ENCODE measurements around the gene AKT2. TPM values are rescaled to one million over a fixed set of nuclear protein-coding genes. Genes with fewer than 3 reads are reported as not detected.

AKT2 gene
- polyA plus RNA-seq, 1 donor (not counting 4 experiments of a cell fraction or from before 2014, with no cell fraction given): 108 TPM

- Histone ChIP-seq H3K36me3 (ENCODE audit: control insufficient read depth in 2 of 2, extremely low read depth in 1 of 2, insufficient read depth in 2 of 2, low read length in 2 of 2) (no peaks in the 10 kb centered on the region), H3K4me1 (ENCODE audit: control insufficient read depth, extremely low read depth, insufficient read depth, low read length) (peaks cover 3% of the 10 kb centered on the region), H2AFZ (ENCODE audit: control insufficient read depth, low read length) (no peak overlapping the region), H3K9ac (ENCODE audit: control insufficient read depth, extremely low read depth, insufficient read depth, low read length) (no peak overlapping the region), H3K4me3 (ENCODE audit: control insufficient read depth in 2 of 3, extremely low read depth in 1 of 3, insufficient read depth in 2 of 3, low read depth in 1 of 3, low read length in 3 of 3) (no peak overlapping the region), H3K9me3 (ENCODE audit: control insufficient read depth, low read depth, low read length) (no peaks in the 10 kb centered on the region), H4K20me1 (ENCODE audit: control insufficient read depth, extremely low read depth, insufficient read depth, low read length) (no peaks in the 10 kb centered on the region), H3K27ac (ENCODE audit: control insufficient read depth, insufficient read depth, low read length) (no peak overlapping the region), H3K9me1 (ENCODE audit: control insufficient read depth, extremely low read depth, insufficient read depth, low read length) (no peaks in the 10 kb centered on the region), H3K4me2 (ENCODE audit: control insufficient read depth, extremely low read depth, insufficient read depth, low read depth, low read length) (no peak overlapping the region), H3K27me3 (ENCODE audit: control insufficient read depth, extremely low read depth, insufficient read depth, low read length) (peaks cover 19% of the 10 kb centered on the region), H3K79me2 (ENCODE audit: control insufficient read depth, insufficient read depth, low read length) (no peaks in the 10 kb centered on the region)
- DNase-seq (ENCODE audit: low read depth, low spot score) (no peak), FAIRE-seq (no peak)
- dilution Hi-C loops (cut with MboI; ENCODE audit: extremely low pct_ligation_motif_present, low sequenced_read_pairs): no loop called here
- no peak for TF ChIP-seq EZH2 (IDR thresholded peaks at IDR 0.05; ENCODE audit: low read length)
- TF ChIP-seq CTCF (optimal IDR thresholded peaks at IDR 0.05 in 1 of 3, IDR thresholded peaks at IDR 0.05 in 1 of 3, conservative IDR thresholded peaks at IDR 0.05 in 1 of 3; ENCODE audit: extremely low read depth in 1 of 3, insufficient read depth in 2 of 3, low read length in 3 of 3): no peak
Observed at GRCh38 chr19:40224342-40225150, 60.6 kb downstream of the AKT2 start.

GRCh38 chr19:40223135-40223822 lies 61.9 kb downstream of the AKT2 start:
- Histone ChIP-seq H4K20me1 (ENCODE audit: control insufficient read depth, extremely low read depth, insufficient read depth, low read length) (no peaks in the 10 kb centered on the region), H3K79me2 (ENCODE audit: control insufficient read depth, insufficient read depth, low read length) (no peaks in the 10 kb centered on the region), H3K4me3 (ENCODE audit: control insufficient read depth in 2 of 3, extremely low read depth in 1 of 3, insufficient read depth in 2 of 3, low read depth in 1 of 3, low read length in 3 of 3) (no peak overlapping the region), H3K9ac (ENCODE audit: control insufficient read depth, extremely low read depth, insufficient read depth, low read length) (no peak overlapping the region), H3K4me2 (ENCODE audit: control insufficient read depth, extremely low read depth, insufficient read depth, low read depth, low read length) (peak overlapping the region; percentile 39), H3K9me1 (ENCODE audit: control insufficient read depth, extremely low read depth, insufficient read depth, low read length) (no peaks in the 10 kb centered on the region), H3K27me3 (ENCODE audit: control insufficient read depth, extremely low read depth, insufficient read depth, low read length) (peaks cover 25% of the 10 kb centered on the region), H2AFZ (ENCODE audit: control insufficient read depth, low read length) (no peak overlapping the region), H3K9me3 (ENCODE audit: control insufficient read depth, low read depth, low read length) (no peaks in the 10 kb centered on the region), H3K36me3 (ENCODE audit: control insufficient read depth in 2 of 2, extremely low read depth in 1 of 2, insufficient read depth in 2 of 2, low read length in 2 of 2) (no peaks in the 10 kb centered on the region), H3K27ac (ENCODE audit: control insufficient read depth, insufficient read depth, low read length) (no peak overlapping the region), H3K4me1 (ENCODE audit: control insufficient read depth, extremely low read depth, insufficient read depth, low read length) (peaks cover 6% of the 10 kb centered on the region)
- TF ChIP-seq EZH2 (IDR thresholded peaks at IDR 0.05; ENCODE audit: low read length) (no peak), CTCF (optimal IDR thresholded peaks at IDR 0.05 in 1 of 3, IDR thresholded peaks at IDR 0.05 in 1 of 3, conservative IDR thresholded peaks at IDR 0.05 in 1 of 3; ENCODE audit: extremely low read depth in 1 of 3, insufficient read depth in 2 of 3, low read length in 3 of 3) (no peak)
- dilution Hi-C loops (cut with MboI; ENCODE audit: extremely low pct_ligation_motif_present, low sequenced_read_pairs): no loop called here
- no peak for DNase-seq (ENCODE audit: low read depth, low spot score)
- FAIRE-seq: no peak

All from keratinocyte (primary cell).